Calu3 (cell line): ENCODE data around the gene IL9. TPM values are rescaled to one million over a fixed set of nuclear protein-coding genes. Genes with fewer than 3 reads are reported as not detected.

ENCODE experiments used
- BruUV-seq: library from RNA; stranded (reverse); fragments of 400-500 nt; replicated peaks from 2 replicates; lab custom pipeline; 2021; lab: Mats Ljungman, UMichigan
- CTCF ChIA-PET: fragments of 300-600 bp; sonication (Branson Sonifier 250); formaldehyde crosslinking; loops from one replicate; lab custom pipeline; 2022; ENCODE audit warnings: antibody characterized with exemption; lab: Charles Lee
- DNase-seq: peaks from one replicate; pipeline ENCODE4 v3.0.0; 2022
- H3K27ac Mint-ChIP-seq: one replicate; pipeline ENCODE4 v1.8.0; 2022; ENCODE audit warnings: mixed read lengths; ENCODE audit not compliant: unreplicated experiment
- H3K27me3 Mint-ChIP-seq: one replicate; pipeline ENCODE4 v1.8.0; 2022; ENCODE audit warnings: mixed read lengths; ENCODE audit not compliant: unreplicated experiment
- H3K36me3 Mint-ChIP-seq: one replicate; pipeline ENCODE4 v1.8.0; 2022; ENCODE audit warnings: mild to moderate bottlenecking, moderate library complexity, mixed read lengths; ENCODE audit not compliant: insufficient read depth, unreplicated experiment
- H3K4me1 Mint-ChIP-seq: one replicate; pipeline ENCODE4 v1.8.0; 2022; ENCODE audit warnings: mild to moderate bottlenecking, low read depth, mixed read lengths; ENCODE audit not compliant: unreplicated experiment
- H3K4me3 Mint-ChIP-seq: one replicate; pipeline ENCODE4 v1.8.0; 2022; ENCODE audit warnings: mild to moderate bottlenecking, low read depth, moderate library complexity, mixed read lengths; ENCODE audit not compliant: unreplicated experiment
- H3K9me3 Mint-ChIP-seq: one replicate; pipeline ENCODE4 v1.8.0; 2022; ENCODE audit warnings: low read depth, mixed read lengths; ENCODE audit not compliant: unreplicated experiment
- intact Hi-C: fragments of 100-400 bp; cut with micrococcal nuclease; formaldehyde crosslinking; loops from one replicate; pipeline ENCODE4 v1.10.0; 2022; ENCODE audit not compliant: unreplicated experiment
- total RNA-seq: library from RNA; stranded (reverse); gene quantifications from 2 replicates; pipeline ENCODE4 v1.2.3, GENCODE V29; 2022
- TF ChIP-seq, protein P1 (sequence below): fragments of 200-600 bp; IDR thresholded peaks from one replicate; pipeline ENCODE4 v1.8.0; 2022; ENCODE audit warnings: antibody characterized with exemption; ENCODE audit not compliant: unreplicated experiment

The IL9 gene
- total RNA-seq, 1 experiment from 2014 or later, result not detected

DNA sequence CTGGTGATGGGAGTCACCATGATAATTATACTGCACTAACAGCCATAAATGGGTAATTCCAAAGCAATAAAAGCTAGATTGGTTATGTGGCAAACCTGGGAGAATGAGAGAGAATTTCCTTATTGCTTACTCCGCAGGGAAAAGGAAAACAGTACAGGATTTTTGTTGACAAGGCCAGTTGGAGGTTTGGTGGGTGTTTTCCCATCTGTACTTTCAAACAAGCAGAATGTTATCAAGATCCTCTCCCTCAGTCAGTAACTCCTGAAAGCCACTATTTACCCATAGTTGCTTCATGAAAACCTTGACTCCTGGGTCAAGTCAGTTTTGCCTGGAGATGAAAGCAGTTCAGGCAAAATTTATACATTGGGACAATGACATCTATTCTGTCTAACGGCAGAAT is 26.4 kb downstream of the IL9 start:
- no peaks in the 10 kb centered on the region for H3K9me3 Mint-ChIP-seq
- no peaks in the 10 kb centered on the region for H3K36me3 Mint-ChIP-seq
- H3K4me3 Mint-ChIP-seq, result no peak overlapping the region
- CTCF ChIA-PET, result no interaction called here
- TF ChIP-seq, protein P1, sequence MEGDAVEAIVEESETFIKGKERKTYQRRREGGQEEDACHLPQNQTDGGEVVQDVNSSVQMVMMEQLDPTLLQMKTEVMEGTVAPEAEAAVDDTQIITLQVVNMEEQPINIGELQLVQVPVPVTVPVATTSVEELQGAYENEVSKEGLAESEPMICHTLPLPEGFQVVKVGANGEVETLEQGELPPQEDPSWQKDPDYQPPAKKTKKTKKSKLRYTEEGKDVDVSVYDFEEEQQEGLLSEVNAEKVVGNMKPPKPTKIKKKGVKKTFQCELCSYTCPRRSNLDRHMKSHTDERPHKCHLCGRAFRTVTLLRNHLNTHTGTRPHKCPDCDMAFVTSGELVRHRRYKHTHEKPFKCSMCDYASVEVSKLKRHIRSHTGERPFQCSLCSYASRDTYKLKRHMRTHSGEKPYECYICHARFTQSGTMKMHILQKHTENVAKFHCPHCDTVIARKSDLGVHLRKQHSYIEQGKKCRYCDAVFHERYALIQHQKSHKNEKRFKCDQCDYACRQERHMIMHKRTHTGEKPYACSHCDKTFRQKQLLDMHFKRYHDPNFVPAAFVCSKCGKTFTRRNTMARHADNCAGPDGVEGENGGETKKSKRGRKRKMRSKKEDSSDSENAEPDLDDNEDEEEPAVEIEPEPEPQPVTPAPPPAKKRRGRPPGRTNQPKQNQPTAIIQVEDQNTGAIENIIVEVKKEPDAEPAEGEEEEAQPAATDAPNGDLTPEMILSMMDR, result no peak
- BruUV-seq, result no TSS peak
- peaks cover 62% of the 10 kb centered on the region for H3K27me3 Mint-ChIP-seq
- no peaks in the 10 kb centered on the region for H3K4me1 Mint-ChIP-seq
- no peak for DNase-seq
- H3K27ac Mint-ChIP-seq, result no peak overlapping the region
- intact Hi-C loops, result no loop called here

DNA sequence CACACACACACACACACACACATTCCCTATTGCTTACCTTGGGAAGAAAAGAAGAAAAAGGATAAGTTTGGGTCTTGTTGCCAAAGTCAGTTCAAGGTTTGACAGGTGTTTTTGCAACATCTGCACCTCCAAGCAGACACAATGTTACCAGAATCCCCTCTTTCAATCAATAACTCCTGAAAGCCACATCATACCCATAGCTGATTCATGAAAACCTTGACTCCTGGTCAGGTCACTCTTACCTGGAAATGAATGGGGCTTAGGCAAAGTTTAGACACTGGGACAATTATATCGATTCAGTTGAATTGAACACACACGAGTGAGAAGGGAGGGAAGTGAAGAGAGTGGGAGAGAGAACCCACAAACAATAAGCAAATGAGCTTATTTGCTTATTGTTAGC is 27.0 kb downstream of the IL9 start:
- no peaks in the 10 kb centered on the region for H3K36me3 Mint-ChIP-seq
- no peaks in the 10 kb centered on the region for H3K9me3 Mint-ChIP-seq
- CTCF ChIA-PET, result interaction anchor here (0.7 kb wide), 1 partner anchor 13 kb away, joined by 3 read pairs; no protein-coding TSS in a partner anchor
- intact Hi-C loops, result no loop called here
- H3K27me3 Mint-ChIP-seq, result peaks cover 62% of the 10 kb centered on the region
- no peak for DNase-seq
- no peaks in the 10 kb centered on the region for H3K4me1 Mint-ChIP-seq
- H3K27ac Mint-ChIP-seq, result no peak overlapping the region
- BruUV-seq, result no TSS peak
- TF ChIP-seq, protein P1, result no peak
- no peak overlapping the region for H3K4me3 Mint-ChIP-seq

DNA sequence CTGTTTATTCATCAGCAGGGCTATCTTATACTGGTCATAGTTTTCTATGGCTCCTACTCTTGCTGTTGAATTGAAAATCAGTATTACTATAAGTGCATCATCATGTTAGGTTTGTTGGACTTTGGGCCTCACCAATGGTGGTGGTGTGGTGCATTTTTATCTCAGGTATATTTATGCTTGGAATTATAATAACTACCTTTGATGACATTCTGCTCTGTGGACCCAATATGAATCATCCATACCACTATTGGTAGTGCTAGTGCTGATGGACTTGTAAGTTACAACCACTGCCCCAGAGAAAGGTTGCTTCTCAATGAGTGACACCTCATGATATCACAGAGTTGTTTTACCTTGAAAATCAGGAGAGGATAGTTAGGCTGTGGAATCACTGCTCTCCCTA is 28.0 kb downstream of the IL9 start:
- Mint-ChIP-seq H3K4me1 (no peaks in the 10 kb centered on the region), H3K4me3 (no peak overlapping the region), H3K9me3 (no peaks in the 10 kb centered on the region), H3K27me3 (peaks cover 62% of the 10 kb centered on the region), H3K36me3 (no peaks in the 10 kb centered on the region), H3K27ac (no peak overlapping the region)
- no peak for DNase-seq
- no TSS peak for BruUV-seq
- intact Hi-C loops, result no loop called here
- TF ChIP-seq, protein P1, result no peak
- CTCF ChIA-PET, result no interaction called here

DNA sequence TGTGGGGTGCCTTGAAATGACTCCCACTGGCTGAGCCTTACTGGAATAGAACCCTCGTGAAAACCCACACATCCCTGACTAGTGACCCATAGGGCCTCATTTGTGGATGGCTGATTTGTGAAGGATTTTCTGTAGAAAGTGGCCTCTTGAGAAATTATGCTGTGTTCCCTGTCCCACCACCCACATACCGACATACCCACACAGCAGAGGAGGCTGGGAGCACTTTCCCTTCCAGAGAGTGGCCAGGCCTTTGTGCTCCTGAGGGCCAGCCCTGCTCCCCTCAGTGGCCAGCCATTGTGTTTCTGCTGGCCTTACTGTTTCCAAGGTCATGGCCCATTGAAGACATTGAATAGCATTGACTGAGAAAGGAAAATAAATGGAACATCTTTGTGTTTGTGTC is 29.6 kb downstream of the IL9 start:
- H3K36me3 Mint-ChIP-seq, result no peaks in the 10 kb centered on the region
- H3K27ac Mint-ChIP-seq, result no peak overlapping the region
- H3K27me3 Mint-ChIP-seq, result peaks cover 60% of the 10 kb centered on the region
- DNase-seq, result no peak
- BruUV-seq, result no TSS peak
- CTCF ChIA-PET, result no interaction called here
- H3K9me3 Mint-ChIP-seq, result no peaks in the 10 kb centered on the region
- intact Hi-C loops, result no loop called here
- H3K4me1 Mint-ChIP-seq, result no peaks in the 10 kb centered on the region
- TF ChIP-seq, protein P1, result no peak
- H3K4me3 Mint-ChIP-seq, result no peak overlapping the region
